ENCODE measurements around the gene TPRN.

DNA sequence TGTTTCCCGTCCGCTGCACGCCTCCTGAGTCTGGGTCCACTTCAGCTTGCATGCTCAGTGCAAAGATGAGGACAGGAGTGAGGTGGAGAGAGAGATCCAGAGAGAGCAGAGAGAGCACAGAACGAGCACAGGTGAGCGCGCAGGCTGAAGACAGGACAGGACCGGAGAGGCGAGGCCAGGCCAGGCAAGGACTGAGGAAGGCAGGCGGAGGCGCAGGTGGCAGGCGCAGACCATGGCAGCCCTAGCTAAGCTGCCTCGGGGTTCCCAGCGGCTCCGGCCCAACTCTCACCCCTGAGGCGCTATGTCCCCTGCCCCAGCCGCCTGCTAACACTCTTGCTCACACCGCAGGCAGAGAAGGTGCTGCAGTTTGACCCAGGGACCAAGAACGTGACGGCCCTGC is 51.9 kb downstream of the TPRN start:
- TF ChIP-seq, protein P1, sequence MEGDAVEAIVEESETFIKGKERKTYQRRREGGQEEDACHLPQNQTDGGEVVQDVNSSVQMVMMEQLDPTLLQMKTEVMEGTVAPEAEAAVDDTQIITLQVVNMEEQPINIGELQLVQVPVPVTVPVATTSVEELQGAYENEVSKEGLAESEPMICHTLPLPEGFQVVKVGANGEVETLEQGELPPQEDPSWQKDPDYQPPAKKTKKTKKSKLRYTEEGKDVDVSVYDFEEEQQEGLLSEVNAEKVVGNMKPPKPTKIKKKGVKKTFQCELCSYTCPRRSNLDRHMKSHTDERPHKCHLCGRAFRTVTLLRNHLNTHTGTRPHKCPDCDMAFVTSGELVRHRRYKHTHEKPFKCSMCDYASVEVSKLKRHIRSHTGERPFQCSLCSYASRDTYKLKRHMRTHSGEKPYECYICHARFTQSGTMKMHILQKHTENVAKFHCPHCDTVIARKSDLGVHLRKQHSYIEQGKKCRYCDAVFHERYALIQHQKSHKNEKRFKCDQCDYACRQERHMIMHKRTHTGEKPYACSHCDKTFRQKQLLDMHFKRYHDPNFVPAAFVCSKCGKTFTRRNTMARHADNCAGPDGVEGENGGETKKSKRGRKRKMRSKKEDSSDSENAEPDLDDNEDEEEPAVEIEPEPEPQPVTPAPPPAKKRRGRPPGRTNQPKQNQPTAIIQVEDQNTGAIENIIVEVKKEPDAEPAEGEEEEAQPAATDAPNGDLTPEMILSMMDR (IDR thresholded peaks at IDR 0.05), result no peak
- no peak for TF ChIP-seq POLR2A (IDR thresholded peaks at IDR 0.05)

Data from esophagus squamous epithelium (tissue), 4 donors.